HL-60/S4 treated with retinoic acid at 250 ng/mL for 4 days and 3 days (cell line): ENCODE results near the gene DRD4.

Experiments used
- in situ Hi-C: fragments of 300-500 bp; cut with MboI; formaldehyde crosslinking; loops from 2 replicates; pipeline ENCODE4 v1.7.0; 2022; ENCODE audit warnings: low sequenced_read_pairs

Gene DRD4

DNA sequence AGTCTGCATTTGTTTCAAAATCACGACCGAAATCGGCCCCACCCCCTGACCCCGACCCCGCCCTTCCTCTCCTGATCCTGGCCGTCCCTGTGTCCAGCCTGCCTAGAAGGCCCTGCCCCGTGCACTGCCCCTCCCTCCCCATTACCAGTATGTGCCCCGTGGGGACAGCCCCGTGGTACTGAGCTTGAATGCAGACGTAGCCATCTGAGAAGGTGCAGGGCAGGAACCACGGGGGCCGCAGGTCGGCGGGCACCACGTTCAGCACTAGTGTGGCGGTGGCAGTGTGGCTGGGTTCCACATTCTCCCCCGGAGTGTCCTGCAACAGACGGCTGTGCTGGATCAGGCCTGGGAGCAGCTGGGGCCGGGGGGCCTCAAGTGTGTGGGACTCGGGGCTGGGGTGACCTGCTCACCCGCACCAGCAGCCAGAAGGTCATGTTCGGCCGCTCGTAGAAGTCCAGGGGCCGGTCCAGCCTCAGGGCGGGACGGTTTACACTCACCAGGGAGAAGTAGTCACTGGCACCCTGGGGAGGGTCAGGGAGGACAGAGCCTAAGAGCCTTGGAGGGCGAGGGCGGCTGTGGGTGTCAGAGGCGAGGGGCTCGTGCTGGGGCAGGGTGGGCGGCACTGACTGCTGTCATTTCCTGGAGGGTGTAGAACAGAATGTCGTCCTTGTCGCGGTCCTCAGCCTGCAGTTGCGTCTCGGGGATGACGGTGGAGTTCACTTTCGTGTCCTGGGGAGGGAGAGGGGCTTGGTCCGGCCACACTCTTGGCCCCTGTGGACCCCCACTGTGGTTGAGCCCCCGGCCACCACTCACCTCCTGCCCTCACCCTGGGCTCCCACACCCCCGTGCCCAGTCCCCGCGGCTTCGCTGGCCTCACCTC is 15.9 kb upstream of the DRD4 start:
- in situ Hi-C loops, result no loop called here

DNA sequence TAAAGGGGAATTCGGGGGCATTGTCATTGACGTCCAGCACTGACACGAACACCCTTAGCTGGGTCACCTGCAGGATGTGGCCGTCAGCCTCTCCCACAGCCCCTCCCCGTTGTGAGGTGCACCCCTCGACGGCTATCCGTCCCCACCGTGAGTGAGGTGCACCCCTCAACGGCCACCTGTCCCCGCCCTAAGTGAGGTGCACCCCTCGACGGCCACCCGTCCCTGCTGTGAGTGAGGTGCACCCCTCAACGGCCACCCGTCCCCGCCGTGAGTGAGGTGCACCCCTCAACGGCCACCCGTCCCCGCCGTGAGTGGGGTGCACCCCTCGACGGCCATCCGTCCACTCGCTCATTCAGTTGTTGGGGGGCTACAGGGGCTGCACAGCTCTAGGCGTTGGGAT is 15.2 kb upstream of the DRD4 start:
- in situ Hi-C loops, result no loop called here

DNA sequence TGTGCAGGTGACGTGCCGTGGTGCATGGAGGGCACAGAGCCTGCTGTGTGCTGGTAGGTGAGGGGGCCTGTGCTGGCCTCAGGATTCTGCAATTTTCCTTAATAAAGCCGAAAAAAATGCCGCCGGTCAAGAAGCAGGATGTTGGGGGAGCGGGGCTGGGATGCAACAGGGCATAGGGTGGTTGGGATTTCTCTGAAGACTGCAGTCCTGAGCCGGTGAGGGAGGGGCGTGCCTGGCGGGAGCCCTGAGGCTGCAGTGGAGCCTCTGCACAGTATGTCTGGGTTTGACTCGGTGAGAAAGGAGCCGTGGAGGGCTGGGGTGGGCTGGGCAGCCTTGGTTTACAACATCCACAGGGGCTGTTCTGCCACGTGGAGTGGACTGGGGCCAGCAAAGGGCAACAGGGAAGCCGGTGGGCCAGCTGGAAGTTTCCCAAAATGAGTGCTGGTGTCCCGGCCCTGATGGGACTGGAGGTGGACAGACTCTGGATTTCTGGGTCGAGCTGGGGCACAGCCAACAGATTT is 13.7 kb upstream of the DRD4 start:
- in situ Hi-C loops, result no loop called here

DNA sequence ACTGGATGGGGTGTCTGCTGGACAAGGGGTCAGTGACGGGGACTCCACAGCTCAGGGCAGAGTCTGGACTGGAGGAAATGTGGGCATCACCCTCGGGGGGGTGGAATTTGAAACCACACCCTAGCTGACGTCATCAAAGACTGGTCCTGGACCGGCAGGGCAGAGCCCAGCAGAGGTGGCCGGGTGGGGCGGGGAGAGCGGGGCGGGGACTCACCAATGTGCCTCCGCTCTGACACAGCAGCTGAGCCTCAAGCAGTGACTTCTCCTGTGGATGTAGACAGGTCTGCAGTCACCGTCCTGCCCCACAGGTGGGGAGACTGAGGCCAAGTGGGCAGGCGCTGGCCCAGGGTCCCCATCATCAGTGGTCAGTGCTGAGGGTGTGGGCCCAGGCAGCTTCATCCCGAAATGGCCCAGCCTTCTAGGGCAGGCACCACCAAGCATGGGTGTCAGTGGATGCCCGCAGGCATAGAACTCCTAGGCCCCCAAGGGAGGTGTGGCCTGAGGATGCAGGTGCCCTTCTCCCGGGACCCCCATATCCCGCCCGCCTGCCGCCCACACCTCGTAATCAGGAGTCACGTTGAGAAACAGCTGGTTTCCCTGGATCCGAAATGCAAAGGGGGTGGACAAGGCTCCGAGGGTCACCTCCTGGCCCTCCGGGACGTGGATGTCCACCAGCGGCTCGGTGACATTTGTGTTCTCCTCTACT is 12.9 kb upstream of the DRD4 start:
- in situ Hi-C loops, result no loop called here

DNA sequence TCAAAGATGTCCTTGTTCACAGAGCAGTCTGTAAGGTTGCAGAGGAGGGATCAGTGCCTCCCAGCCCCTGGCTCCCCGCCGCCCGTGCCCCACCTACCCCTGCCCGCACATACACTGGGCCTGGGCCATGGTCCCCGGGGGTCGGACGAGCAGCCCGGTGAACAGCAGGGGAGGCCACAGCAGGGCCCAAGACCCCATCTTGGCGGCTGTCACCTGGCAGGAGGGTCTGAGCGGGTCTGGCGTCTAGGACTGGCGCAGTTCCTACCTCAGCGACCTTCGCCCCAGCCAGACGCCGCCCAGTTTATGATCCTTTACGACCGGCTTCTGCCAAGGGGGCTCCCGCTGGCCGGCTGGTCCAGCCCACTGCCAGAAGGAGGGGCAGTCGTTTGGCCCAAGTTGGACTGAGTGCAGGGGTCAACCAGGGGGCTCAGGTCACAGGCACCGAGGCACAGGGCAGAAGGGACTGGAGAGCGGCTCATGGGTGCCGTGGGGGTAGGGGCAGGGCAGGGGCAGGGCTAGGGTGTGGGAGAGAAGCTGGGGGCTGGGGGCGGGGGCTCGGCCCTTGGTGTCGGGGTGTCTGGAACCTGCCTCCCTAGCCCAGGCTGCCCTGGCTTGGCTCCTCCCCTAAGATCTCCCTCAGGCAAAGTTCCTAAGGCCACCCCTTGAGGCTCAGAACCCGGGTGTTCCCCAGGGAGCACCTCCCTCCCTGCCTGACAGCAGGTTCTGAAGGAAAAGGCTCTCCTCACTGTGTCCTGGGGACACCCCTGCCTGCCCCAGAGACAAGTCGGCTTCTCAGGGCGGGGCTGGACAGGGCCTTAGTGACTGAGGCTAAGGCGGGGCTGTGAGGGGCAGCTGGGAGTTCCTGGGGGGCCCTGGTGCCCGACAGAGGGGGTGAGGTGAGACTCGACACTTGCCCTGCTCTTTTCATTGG is 12.1 kb upstream of the DRD4 start, which contains the start of gene CDHR5:
Gene CDHR5 (minus strand): TSS at position 251 of the 931 bp plus-strand sequence. CDS start 53 bp downstream, at position 198.
- in situ Hi-C loops, result no loop called here

DNA sequence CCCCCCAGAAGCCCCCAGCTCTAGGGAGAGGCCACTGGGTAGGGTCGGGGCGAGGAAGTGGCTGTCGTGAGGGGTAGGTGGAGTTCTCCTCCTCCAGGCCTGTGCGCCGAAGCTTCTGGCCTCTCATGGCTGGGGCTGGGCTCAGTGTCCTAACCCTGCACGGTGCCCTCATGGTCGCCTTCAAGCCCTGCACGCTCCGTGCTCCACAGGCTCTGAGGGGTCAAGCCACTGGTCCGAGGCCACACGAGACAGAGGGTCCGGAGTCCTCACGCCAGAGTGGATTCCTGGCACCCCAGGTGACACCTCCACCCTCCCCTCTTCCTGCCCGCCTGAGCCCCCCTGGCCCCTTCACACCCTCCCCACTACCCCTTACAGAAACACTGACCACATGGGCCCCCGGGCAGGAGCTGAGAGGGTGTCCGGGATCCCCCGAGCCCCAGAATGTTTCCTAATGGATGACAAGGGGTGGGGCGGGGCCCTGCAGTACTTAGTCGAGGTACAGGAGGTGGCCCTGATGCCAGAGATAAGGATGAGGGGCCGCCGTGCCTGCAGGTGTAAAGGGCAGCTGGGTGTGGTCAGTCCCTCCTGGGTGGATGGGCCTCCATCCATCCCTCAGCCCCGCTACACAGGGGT is 11.3 kb upstream of the DRD4 start:
- in situ Hi-C loops, result no loop called here

DNA sequence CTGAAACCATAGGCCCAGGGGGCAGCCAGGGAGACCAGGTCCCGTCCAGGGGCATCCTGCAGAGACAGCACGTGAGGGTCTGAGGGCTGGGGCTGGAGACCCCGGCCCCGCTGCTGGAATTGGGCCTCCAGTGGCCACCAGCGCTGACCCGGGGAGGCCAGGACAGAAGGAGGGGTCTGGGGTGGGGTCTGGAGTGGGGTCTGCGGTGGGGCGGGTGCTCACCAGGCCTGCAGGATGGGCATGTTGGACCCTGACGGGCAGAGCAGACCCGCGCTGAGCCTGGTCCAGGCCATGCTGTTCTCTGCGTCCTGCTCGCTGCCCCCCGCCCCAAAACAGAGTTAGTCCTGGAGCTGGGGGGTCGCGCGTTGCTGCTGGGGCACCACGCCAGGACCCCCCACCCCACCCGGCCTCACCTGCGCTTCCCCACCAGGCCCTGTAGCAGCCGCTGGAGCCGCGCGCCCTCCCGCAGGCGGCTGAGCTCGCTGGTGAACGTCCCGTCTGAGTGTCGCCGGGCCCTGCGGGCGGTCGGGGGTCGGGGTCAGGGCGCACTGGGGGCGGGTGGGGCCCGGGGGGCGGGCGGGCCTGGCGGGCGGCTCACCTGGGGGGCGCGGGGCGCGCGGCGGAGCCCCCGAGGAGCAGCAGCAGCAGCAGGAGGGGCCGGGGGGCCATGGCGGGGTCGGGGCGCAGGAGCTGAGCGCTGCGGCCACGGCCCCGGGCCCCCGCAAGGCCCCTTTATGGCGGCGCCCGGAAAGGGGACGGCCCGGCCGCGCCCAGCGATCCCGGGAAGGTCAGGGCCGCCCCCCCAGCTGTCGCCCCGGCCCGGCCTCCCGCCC is 10.4 kb upstream of the DRD4 start, which contains the start of gene SCT:
Gene SCT (minus strand): TSS at position 707 of the 833 bp plus-strand sequence. CDS start 38 bp downstream, at position 669.
- in situ Hi-C loops, result no loop called here

DNA sequence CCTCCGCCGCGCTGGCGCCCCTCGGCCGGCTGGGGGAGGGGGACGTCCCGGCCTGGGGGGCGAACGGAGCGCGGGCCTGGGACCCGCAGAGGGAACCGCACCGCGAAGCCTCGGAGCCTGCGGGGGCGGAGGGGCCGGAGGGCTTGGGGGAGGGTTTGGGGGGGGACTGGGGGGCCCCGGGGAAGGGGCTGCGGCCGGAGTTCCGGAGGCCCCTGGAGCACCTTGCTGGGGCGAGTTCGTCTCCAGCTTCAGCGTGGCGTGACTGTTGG is 9.8 kb upstream of the DRD4 start:
- in situ Hi-C loops, result no loop called here

DNA sequence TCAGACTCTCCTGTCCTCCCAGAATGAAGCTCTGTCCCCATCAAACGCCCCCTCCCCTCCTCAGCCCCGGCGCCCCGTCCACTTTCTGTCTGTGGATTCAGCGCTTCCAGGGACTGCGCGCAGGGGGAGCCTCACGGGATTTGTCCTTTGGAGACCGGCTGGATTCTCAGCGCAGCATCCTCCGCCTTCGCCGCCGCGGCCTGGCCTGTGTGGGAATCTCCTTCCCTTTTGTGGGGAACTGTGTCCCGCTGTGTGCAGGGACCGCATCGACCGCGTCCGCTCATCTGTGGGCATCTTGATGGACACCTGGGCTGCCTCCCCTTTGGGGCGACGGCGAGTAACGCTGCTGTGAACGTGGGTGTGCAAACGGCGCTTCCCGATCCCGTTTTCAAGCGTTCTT is 9.0 kb upstream of the DRD4 start:
- in situ Hi-C loops, result no loop called here

DNA sequence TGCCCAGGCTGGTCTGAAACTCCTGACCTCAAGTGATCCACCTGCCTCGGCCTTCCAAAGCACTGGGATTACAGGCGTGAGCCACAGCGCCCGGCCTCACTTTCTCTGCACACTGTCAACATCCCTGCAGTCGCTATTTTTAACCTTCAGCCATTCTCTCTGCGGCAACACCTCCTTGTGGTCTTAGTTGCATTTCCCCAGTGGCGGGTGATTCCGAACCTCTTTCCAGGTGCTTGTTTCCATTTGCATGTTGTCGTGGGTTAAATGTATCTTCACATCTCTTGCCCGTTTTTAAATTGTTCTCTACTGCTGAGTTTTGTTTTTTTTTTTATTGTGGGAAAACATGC is 7.9 kb upstream of the DRD4 start:
- in situ Hi-C loops, result no loop called here

DNA sequence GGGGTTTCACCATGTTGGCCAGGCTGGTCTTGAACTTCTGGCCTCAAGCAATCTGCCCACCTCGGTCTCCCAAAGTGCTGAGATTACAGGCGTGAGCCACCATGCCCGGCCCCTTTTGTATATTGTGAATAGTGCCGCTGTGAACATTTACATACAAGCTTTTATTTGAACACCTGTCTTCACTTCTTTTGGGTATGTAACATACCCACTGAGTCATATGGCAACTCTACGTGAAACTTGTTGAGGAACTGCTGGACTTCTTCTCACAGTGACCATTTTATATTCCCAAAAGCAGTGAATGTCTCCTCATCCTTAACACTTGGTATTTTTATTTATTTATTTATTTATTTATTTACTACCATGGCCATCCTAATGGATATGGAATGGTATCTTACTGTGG is 6.2 kb upstream of the DRD4 start:
- in situ Hi-C loops, result no loop called here

DNA sequence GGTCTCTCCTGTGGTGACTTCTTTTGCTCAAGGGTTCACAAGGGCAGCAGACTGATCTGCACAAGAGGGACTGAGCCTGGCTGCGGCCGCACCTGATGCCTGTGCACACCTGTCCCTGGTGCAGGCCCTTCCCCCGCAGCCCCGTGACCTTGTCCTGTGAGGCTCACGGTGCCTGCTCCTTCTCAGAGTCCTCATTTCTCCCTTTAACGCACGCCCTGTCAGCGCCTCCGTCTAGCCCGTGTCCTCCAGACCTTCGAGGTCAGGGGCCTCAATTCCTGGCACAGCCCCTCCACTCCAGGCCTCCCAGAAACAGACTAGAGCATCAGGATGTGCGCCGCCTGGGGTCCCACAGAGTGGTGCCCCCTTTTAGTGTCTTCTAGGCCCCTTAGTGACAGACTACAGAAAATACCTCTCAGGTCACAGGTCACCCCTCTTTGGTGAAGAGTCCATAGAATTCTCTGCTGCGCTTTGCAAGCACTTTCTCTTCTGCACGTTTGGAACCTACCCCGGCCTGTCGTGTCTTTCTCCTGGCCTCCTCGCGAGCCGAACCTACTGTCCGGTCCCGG is 1.0 kb upstream of the DRD4 start:
- in situ Hi-C loops, result no loop called here

DNA sequence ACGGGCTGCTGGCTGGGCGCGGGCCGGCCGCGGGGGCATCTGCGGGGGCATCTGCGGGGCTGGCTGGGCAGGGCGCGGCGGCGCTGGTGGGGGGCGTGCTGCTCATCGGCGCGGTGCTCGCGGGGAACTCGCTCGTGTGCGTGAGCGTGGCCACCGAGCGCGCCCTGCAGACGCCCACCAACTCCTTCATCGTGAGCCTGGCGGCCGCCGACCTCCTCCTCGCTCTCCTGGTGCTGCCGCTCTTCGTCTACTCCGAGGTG is 194 bp downstream of the DRD4 start:
- in situ Hi-C loops, result no loop called here

DNA sequence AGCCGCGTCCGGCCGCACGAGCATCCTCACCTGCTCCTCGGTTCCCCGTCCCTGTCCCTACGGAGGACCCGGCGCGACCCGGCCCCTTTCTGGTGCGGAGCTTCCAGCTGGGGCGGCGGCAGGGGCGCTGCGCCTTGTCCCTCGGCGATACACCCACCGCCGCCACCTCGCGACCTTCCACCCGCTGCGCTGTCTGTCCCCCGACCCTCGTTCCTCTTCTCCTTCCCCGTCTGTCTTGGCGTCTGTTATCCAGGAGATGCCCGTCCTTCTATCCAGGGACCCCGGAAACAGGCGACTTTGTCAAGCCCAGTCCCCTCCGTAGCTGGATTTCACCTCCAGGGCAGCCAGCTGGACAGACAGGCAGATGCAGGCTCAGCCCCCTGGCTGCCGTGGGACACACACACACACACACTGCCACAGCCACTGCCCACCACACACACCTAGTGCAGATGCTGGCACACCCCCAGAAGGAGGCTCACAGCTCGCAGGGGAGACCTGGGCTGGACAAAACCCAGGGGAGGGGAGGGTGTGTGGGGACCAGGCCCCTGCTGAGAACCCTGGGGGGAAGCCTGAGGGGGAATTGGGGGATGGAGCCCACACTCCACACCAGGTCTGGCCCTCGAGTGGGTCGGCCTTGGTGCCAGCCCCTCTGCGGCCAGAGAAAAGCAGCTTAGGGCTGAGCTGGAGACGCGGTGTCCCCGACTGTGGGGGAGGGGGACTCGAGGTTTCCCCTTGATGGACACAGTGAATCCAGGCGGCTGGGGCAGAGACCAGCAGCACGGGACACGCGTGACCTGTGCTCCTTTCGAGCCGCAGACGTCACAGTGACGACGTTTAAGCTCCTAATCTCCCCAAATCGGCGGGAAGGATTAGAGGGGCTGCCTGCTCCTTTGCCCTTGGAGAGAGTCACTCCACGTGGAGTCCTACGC is 788 bp downstream of the DRD4 start:
- in situ Hi-C loops, result no loop called here

DNA sequence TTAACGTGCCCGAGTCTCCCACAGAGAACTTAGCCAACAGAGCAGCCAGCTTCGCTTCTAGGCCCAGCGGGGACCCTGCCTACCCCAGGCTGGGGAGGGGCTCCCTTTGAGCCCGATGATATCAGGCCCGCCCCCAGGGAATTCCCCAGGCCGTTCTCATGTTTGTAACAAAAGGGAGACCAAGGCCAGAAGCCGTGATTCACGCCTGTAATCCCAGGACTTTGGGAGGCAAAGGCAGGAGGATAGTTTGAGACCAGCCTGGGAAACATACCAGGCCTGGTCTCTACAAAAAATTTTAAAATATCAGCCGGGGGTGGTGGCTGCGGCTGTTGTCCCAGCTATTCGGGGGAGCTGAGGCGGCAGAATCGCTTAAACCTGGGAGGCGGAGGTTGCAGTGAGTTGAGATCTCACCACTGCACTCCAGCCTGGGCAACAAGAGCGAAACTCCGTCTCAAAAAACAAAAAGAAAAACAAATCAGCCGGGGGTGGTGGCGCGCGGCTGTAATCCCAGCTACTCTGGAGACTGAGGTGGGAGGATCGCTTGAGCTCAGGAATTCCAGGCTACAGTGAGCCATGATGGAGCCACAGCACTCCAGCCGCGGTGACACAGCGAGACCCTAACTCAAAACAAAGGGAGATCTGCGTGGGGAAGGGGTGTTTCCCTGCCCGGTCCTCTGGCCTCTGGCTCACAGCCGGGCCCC is 1.7 kb downstream of the DRD4 start:
- in situ Hi-C loops, result no loop called here

DNA sequence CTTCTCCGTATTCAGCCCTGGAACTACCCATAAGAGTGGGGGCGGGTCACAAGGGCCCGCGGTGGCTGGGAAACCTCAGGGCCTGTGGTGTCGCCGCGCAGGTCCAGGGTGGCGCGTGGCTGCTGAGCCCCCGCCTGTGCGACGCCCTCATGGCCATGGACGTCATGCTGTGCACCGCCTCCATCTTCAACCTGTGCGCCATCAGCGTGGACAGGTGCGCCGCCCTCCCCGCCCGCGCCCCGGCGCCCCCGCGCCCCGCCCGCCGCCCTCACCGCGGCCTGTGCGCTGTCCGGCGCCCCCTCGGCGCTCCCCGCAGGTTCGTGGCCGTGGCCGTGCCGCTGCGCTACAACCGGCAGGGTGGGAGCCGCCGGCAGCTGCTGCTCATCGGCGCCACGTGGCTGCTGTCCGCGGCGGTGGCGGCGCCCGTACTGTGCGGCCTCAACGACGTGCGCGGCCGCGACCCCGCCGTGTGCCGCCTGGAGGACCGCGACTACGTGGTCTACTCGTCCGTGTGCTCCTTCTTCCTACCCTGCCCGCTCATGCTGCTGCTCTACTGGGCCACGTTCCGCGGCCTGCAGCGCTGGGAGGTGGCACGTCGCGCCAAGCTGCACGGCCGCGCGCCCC is 2.4 kb downstream of the DRD4 start:
- in situ Hi-C loops, result no loop called here

DNA sequence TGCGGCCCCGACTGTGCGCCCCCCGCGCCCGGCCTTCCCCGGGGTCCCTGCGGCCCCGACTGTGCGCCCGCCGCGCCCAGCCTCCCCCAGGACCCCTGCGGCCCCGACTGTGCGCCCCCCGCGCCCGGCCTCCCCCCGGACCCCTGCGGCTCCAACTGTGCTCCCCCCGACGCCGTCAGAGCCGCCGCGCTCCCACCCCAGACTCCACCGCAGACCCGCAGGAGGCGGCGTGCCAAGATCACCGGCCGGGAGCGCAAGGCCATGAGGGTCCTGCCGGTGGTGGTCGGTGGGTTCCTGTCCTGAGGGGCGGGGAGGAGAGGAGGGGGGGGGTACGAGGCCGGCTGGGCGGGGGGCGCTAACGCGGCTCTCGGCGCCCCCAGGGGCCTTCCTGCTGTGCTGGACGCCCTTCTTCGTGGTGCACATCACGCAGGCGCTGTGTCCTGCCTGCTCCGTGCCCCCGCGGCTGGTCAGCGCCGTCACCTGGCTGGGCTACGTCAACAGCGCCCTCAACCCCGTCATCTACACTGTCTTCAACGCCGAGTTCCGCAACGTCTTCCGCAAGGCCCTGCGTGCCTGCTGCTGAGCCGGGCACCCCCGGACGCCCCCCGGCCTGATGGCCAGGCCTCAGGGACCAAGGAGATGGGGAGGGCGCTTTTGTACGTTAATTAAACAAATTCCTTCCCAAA is 3.1 kb downstream of the DRD4 start:
- in situ Hi-C loops, result no loop called here
